Caki2 (cell line): ENCODE data around the gene NEAT1. TPM values are rescaled to one million over a fixed set of nuclear protein-coding genes. Genes with fewer than 3 reads are reported as not detected.

Experiments
- DNase-seq: peaks from one replicate; pipeline ENCODE4 v3.0.0-alpha.2; 2015; ENCODE audit warnings: low read depth
- in situ Hi-C: cut with HindIII; loops from 2 replicates; pipeline ENCODE4 v1.10.0; 2016; ENCODE audit warnings: low sequenced_read_pairs, low pct_unique_long_range_greater_than_20kb, mixed read lengths
- total RNA-seq: library from RNA; depleted of rRNA; stranded (reverse); fragments of >200 nt; shearing (Covaris generic); gene quantifications from 2 replicates; pipeline ENCODE4 v1.2.3, GENCODE V29; 2014; ENCODE audit warnings: low replicate concordance

Gene NEAT1
- total RNA-seq, 1 experiment from 2014 or later = 2.3 TPM

- peak; percentile 72 for DNase-seq
- in situ Hi-C loops = no loop called here
Observed at GRCh38 chr11:65429068-65429681, 6.6 kb downstream of the NEAT1 start.

GRCh38 chr11:65429724-65430405 is 7.3 kb downstream of the NEAT1 start:
- in situ Hi-C loops = no loop called here
- DNase-seq = peak; percentile 74

GRCh38 chr11:65430406-65431217 is 8.0 kb downstream of the NEAT1 start:
- in situ Hi-C loops = no loop called here
- DNase-seq = peak; percentile 50

- in situ Hi-C loops = no loop called here
- peak; percentile 45 for DNase-seq
Observed at GRCh38 chr11:65431451-65432099, 9.0 kb downstream of the NEAT1 start.

- in situ Hi-C loops = no loop called here
- DNase-seq = peak; percentile 29
Observed at GRCh38 chr11:65432100-65432650, 9.6 kb downstream of the NEAT1 start.

- in situ Hi-C loops = no loop called here
- peak; percentile 50 for DNase-seq
Observed at GRCh38 chr11:65432686-65433582, 10.3 kb downstream of the NEAT1 start.

- in situ Hi-C loops = no loop called here
- DNase-seq = no peak
Observed at GRCh38 chr11:65433657-65434056, 11.1 kb downstream of the NEAT1 start.

GRCh38 chr11:65434057-65434666 is 11.6 kb downstream of the NEAT1 start:
- in situ Hi-C loops = no loop called here
- peak; percentile 40 for DNase-seq

GRCh38 chr11:65434667-65435410 is 12.2 kb downstream of the NEAT1 start:
- in situ Hi-C loops = no loop called here
- DNase-seq = peak; percentile 26

- peak; percentile 24 for DNase-seq
- in situ Hi-C loops = no loop called here
Observed at GRCh38 chr11:65435411-65435931, 12.9 kb downstream of the NEAT1 start.

GRCh38 chr11:65435981-65436411 is 13.4 kb downstream of the NEAT1 start:
- peak; percentile 52 for DNase-seq
- in situ Hi-C loops = no loop called here

- DNase-seq = peak; percentile 48
- in situ Hi-C loops = no loop called here
Observed at GRCh38 chr11:65436412-65437032, 13.9 kb downstream of the NEAT1 start.

- DNase-seq = peak; percentile 35
- in situ Hi-C loops = no loop called here
Observed at GRCh38 chr11:65437436-65438227, 15.0 kb downstream of the NEAT1 start.

GRCh38 chr11:65438257-65439151 is 15.9 kb downstream of the NEAT1 start:
- DNase-seq = no peak
- in situ Hi-C loops = no loop called here
